ENCODE measurements around the gene URB1.
A peak's percentile ranks its signal among the peaks of the same experiment; 100 is the strongest.
"Not testable (repeated sequence)": the region's sequence is repeated elsewhere in the genome, so short reads cannot be mapped to it uniquely, and the experiment has no call there.

URB1 gene

DNA sequence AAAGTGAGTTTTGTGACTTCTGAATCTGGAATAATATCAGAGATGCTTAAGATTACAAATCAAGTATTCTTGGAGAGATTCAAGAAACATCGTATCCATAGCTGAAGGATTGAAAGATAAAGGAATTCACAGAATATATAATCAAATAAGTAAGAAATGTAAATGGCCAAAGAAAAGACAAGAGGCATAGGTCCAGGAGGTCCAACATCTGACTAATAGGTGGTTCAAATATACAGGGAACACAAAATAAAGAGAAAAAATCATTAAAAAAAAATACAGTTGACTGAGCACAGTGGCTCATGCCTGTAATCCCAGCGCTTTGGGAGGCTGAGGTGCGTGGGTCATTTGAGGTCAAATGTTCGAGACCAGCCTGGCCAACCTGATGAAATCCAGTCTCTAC is 107.3 kb downstream of the URB1 start:
- DNase-seq (ENCODE audit: low read depth): no peak

DNA sequence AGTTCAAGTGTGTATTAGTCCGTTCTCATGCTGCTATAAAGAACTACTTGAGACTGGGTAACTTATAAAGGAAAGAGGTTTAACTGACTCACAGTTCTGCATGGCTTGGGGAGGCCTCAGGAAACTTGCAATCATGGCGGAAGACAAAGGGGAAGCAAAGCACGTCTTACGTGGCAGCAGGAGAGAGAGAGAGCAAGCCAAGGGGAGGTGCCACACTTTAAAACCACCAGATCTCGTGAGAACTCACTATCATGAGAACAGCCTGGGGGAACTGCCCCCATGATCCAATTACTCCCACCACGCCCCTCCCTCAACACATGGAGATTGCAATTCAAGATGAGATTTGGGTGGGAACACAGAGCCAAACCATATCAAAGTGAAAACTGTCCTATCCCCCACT is 109.8 kb downstream of the URB1 start:
- DNase-seq (ENCODE audit: low read depth): no peak

DNA sequence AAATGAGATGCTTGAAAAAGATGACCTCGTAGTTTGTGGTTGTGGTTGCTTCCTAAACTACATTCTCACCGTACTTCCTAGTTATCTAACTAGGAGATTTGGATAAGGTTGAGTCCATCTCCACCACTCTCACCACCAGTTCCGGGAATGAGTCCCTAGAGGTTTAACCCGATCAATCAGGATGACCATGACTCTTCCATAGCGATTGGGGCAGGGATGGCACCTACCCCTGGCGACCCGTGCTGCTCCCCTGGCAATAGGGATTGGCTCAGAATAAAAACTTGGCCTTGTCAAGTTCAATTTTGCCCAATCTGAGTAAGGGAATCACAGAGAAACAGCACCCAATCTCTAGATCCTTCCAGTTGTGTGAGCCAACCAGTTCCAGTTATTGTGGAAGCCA is 111.3 kb downstream of the URB1 start:
- no peak for DNase-seq (ENCODE audit: low read depth)

DNA sequence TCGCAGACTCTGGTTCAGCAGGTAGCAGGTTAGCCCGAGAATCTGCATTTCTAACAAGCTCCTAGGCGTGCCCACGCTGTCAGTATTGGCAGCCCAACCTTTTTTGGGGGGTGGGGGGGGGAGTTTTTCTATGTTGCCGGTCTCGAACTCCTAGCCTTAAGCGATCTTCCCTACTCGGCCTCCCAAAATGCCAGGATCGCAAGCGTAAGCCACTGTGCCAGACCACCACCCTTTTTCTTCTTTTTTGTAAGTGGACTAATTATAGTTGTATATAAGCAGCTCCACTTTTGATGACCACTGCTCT is 113.5 kb downstream of the URB1 start:
- no peak for DNase-seq (ENCODE audit: low read depth)

DNA sequence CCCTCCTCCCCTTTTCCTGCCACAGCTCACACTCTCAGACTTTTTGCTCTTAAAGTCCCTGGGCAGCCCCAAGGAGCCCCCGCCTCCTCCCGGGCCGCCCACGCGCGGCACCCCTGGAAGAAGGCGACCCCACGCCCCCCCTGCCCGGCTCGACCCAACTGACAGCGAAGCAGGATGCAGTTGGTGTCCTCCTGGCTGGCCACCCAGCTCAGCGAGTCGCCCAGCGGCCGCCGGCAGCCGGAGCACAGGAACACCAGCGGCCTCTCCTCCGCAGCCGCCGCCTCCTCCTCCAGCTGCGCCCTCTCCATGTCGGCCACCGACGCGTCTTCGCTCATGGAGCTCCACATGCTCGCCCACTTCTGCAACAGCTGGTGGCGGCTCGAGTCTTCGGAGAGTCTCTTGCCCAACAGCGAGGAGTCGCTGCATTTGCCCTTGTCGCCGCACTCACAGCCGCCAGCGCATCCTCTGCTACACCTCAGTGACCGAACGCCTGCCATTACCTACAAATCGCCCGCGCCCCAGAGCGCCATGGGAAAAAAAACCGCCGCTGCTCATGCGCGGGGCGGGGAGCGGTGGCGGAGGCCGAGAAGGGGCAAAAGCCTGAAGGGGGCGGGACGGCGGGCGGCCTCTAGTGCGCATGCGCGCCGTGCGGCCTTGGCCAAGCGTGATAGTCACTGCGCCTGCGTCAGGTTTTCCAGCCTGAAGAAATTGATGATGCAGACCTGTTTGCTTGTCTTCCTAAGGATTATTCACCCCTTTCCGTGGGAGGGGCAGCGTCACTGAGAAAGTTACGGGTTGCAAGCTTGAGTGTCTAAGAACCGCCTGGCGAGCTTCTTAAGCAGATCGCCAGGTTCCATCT is 114.1 kb downstream of the URB1 start, which contains the start of gene MIS18A:
TSS of gene MIS18A (minus strand) at position 532 of the 859 bp plus-strand sequence. CDS start at position 497, 35 bp downstream.
- DNase-seq (ENCODE audit: low read depth): peak; percentile 90

DNA sequence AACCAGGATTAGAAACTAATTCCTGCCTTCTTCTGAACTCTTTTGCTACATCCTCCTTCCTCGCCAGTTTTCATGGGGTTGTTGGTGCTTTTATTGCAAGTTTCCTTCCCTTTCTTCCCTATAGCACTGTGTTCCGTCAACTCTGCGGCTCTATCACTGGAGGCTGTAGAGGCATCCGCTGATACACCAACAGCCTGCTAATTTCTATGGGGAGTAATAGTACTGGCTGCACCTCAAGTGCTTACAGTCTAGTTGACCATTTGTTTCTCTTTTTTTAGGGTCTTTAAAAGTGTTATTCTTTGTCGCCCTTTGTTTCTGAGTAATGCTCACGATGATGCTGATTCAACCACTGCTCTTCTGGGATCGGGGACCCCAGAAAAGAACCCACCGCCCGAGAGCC is 114.7 kb downstream of the URB1 start:
- no peak for DNase-seq (ENCODE audit: low read depth)

DNA sequence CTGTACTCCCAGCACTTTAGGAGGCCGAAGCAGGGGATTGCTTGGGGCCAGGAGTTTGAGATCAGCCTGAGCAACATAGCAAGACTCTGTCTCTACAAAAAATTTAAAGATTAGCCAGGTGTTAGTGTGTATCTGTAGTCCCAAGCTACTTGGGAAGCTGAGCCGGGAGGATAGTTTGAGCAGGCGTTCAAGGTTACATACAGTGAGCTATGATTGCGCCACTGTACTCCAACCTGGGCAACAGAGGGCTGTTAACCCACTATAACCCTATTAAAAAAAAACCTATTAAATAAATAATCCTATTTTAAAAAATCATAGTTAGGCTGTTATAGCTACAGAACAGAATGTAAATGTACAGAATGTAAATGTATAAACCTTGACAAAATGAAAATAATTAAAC is 116.1 kb downstream of the URB1 start:
- DNase-seq (ENCODE audit: low read depth): no peak

DNA sequence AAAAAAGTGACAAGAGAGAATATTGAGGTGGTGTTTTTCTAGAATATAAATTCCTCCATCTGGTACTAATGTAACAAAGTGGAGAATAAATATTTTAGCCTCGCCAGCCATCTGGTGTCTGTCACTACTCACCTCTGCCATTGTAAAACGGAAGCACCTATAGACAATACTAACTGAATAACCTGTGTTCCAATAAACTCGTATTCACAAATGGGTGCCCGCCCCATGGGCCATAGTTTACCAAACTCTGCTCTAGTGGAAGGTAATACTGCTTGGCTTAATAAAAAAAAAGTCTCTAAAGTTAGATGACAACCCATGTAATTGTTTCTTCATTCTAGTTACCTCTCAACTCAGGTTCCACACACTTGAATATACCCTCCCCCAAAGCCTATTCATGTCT is 122.1 kb downstream of the URB1 start:
- no peak for DNase-seq (ENCODE audit: low read depth)

DNA sequence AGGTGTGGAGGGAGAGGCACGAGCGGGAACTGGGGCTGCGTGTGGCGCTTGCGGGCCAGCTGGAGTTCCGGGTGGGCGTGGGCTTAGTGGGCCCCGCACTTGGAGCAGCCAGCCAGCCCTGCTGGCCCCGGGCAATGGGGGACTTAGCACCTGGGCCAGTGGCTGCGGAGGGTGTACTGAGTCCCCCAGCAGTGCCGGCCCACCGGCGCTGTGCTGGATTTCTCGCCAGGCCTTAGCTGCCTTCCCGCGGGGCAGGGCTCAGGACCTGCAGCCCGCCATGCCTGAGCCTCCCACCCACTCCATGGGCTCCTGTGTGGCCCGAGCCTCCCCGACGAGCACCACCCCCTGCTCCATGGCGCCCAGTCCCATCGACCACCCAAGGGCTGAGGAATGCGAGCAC is 127.5 kb downstream of the URB1 start:
- not testable (repeated sequence) for DNase-seq (ENCODE audit: low read depth)

DNA sequence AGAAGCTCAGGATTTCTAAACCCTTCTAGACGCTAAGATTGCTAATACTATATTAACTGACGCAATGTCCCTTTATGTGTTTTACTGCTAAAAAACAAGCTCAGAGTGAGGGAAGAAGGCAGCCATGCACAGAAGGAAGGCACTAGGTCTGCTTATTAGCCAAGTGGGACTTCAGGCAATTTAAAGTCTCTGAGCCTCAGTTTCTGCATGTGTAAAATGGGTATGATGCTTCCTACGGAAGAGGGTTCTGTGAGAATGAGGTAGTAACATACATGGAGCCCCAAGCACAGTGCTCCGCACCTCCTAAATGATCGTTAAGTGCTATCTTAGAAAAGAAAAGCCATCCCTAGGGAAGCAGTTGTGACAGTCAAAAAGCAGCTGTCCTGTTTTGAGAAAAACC is 130.9 kb downstream of the URB1 start:
- no peak for DNase-seq (ENCODE audit: low read depth)

Measured in HS-5 (cell line).